ENCODE data around the gene LRCH3. TPM values are rescaled to one million over a fixed set of nuclear protein-coding genes. Genes with fewer than 3 reads are reported as not detected.
"Not testable (repeated sequence)": the region's sequence is repeated elsewhere in the genome, so short reads cannot be mapped to it uniquely, and the experiment has no call there.

Gene LRCH3
- total and polyA plus RNA-seq, 9 of the 15 experiments (the other 6 are each of a cell fraction or from before 2014, with no cell fraction given), result 4.6 to 75.3 (median 30.3) TPM

GRCh38 chr3:197921429-197922275 lies 130.6 kb downstream of the LRCH3 start:
- H3K4me2 ChIP-seq (ENCODE audit: insufficient read depth, low read length); H3K27ac ChIP-seq (ENCODE audit: extremely low read depth, low read depth, low read length); H3K79me2 ChIP-seq (ENCODE audit: control insufficient read depth, insufficient read depth, low read length); H3K4me1 ChIP-seq (replicated peaks in 1 of 2; ENCODE audit: control insufficient read depth in 2 of 2, insufficient read depth in 2 of 2, low read length in 2 of 2); H3K27me3 ChIP-seq (ENCODE audit: control insufficient read depth in 2 of 2, insufficient read depth in 2 of 2, low read length in 2 of 2); POLR2A ChIA-PET; H3K9me3 ChIP-seq (replicated peaks; ENCODE audit: control insufficient read depth, insufficient read depth, low read depth, low read length); CTCF ChIA-PET (ENCODE audit: low intra/inter-chr PET ratio); in situ Hi-C loops (cut with MboI); DNase-seq (ENCODE audit: extremely low read depth in 1 of 4, low spot score in 3 of 4); FAIRE-seq; H3K36me3 ChIP-seq (ENCODE audit: control insufficient read depth, insufficient read depth, low read length); H3K4me3 ChIP-seq; H4K20me1 ChIP-seq (replicated peaks; ENCODE audit: control insufficient read depth, insufficient read depth, low read length); H2AFZ ChIP-seq (ENCODE audit: low read depth, low read length); ATAC-seq; H3K9ac ChIP-seq (ENCODE audit: insufficient read depth in 1 of 2, low read depth in 2 of 2, low read length in 2 of 2); H3K9me1 ChIP-seq (ENCODE audit: control insufficient read depth, insufficient read depth, low read length); intact Hi-C loops (cut with micrococcal nuclease); BruUV-seq (replicated peaks): not testable (repeated sequence)
- peak; percentile 27; the same call in 1 of the 2 replicates for TF ChIP-seq C11orf30 (IDR thresholded peaks at IDR 0.05; ENCODE audit: low read depth)
- TF ChIP-seq ZNF316 (IDR thresholded peaks at IDR 0.05), result peak; percentile 57
- peak; percentile 55; the same call in 1 of the 2 replicates for TF ChIP-seq HMBOX1 (IDR thresholded peaks at IDR 0.05)
- WGBS (ENCODE audit: insufficient coverage, low coverage, missing lambda C conversion rate), result 76% methylated on average over 21 of the region's 24 CpGs

GRCh38 chr3:197926418-197926817 lies 135.4 kb downstream of the LRCH3 start:
- DNase-seq (ENCODE audit: extremely low read depth in 1 of 4, low spot score in 3 of 4) (peak; percentile 35 to 57 (median 48)), ATAC-seq (peak; percentile 95), FAIRE-seq (peak; percentile 75)
- Histone ChIP-seq H3K27me3 (ENCODE audit: control insufficient read depth in 2 of 2, insufficient read depth in 2 of 2, low read length in 2 of 2) (no peaks in the 10 kb centered on the region), H3K9ac (ENCODE audit: insufficient read depth in 1 of 2, low read depth in 2 of 2, low read length in 2 of 2) (no peak overlapping the region), H3K9me1 (ENCODE audit: control insufficient read depth, insufficient read depth, low read length) (no peaks in the 10 kb centered on the region), H3K27ac (ENCODE audit: extremely low read depth, low read depth, low read length) (no peak overlapping the region), H3K4me3 (no peak overlapping the region), H3K9me3 (replicated peaks; ENCODE audit: control insufficient read depth, insufficient read depth, low read depth, low read length) (no peaks in the 10 kb centered on the region), H2AFZ (ENCODE audit: low read depth, low read length) (peak overlapping the region; percentile 51; the same call in 1 of the 2 replicates), H3K4me2 (ENCODE audit: insufficient read depth, low read length) (no peak overlapping the region), H3K36me3 (ENCODE audit: control insufficient read depth, insufficient read depth, low read length) (no peaks in the 10 kb centered on the region), H3K79me2 (ENCODE audit: control insufficient read depth, insufficient read depth, low read length) (no peaks in the 10 kb centered on the region), H3K4me1 (replicated peaks in 1 of 2; ENCODE audit: control insufficient read depth in 2 of 2, insufficient read depth in 2 of 2, low read length in 2 of 2) (no peaks in the 10 kb centered on the region; a peak in 1 of 5 replicates), H4K20me1 (replicated peaks; ENCODE audit: control insufficient read depth, insufficient read depth, low read length) (no peaks in the 10 kb centered on the region)
- in situ Hi-C loops (cut with MboI) (no loop called here), intact Hi-C loops (cut with micrococcal nuclease) (no loop called here)
- BruUV-seq (replicated peaks), result no TSS peak
- 33% methylated on average over 7 of the region's 7 CpGs for WGBS (ENCODE audit: insufficient coverage, low coverage, missing lambda C conversion rate)
- ChIA-PET POLR2A (no interaction called here), CTCF (ENCODE audit: low intra/inter-chr PET ratio) (interaction anchor here (0.6 kb wide), 1 partner anchor 118 kb away, joined by 3 read pairs; no protein-coding TSS in a partner anchor)
- TF ChIP-seq SMC3 (conservative IDR thresholded peaks at IDR 0.05; ENCODE audit: insufficient read depth, low read depth, low read length), result 0 out of 2 replicates have a peak, but pooled peaks have one; percentile 11
- TF ChIP-seq RAD21 (CRISPR knock-in tag; conservative IDR thresholded peaks at IDR 0.05 in 1 of 2, IDR thresholded peaks at IDR 0.05 in 1 of 2), result peak in 1 of 2 experiments; percentile 55; a peak in 2 of 4 replicates
- peak; percentile 76 for TF ChIP-seq ESRRA (IDR thresholded peaks at IDR 0.05; ENCODE audit: borderline replicate concordance, low read depth)
- peak; percentile 62 to 77 (median 66) for TF ChIP-seq CTCF (IDR thresholded peaks at IDR 0.05 in 2 of 3, conservative IDR thresholded peaks at IDR 0.05 in 1 of 3; ENCODE audit: insufficient read depth in 2 of 3, low read depth in 1 of 3, low read length in 3 of 3)
- TF ChIP-seq RCOR1 (IDR thresholded peaks at IDR 0.05; ENCODE audit: borderline replicate concordance in 1 of 2, low read depth in 2 of 2, low read length in 2 of 2), result peak in 1 of 2 experiments; percentile 18; a peak in 1 of 4 replicates
- TF ChIP-seq SP1 (CRISPR knock-in tag; IDR thresholded peaks at IDR 0.05), result 0 out of 2 replicates have a peak, but pooled peaks have one; percentile 22
- no peak for TF ChIP-seq MTA2 (IDR thresholded peaks at IDR 0.05; ENCODE audit: low read depth)
